ENCODE measurements around the gene HNRNPUL1.

DNA sequence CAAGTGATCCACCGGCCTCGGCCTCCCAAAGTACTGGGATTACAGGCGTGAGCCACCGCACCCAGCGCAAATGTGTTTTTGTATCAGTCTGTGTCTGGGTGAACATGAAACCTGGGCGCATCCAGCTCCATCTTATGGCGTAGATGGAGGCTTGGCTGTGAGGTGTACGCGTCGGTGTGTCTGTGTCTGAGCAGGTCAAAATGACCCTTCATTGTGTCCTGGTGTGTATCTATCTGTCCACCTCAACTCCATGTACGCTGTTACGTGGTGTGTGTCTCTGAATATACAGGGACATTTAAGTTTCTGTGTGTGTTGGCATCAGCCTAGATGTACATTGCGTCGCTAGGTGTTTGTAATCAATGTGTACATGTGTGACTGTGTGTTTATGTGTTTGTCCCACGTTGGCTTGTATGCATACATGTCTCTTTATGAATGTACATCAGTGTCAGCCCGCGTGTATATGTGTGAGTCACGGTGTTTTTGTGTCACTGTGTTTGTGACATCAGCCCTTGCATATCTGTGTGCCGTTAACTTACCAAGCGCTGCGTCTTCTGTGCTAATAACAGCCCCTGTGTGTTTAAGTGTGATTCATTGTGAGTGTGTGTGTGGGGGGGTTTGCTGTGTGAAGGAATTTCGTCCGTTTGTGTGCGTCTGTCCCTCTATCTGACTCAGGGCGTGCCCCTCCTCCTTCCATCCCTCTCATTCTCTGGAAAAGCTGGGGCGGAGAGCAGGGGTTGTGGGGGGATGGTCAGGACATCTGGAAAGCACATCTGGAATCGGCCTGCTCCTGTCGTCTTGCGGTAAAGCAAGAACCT lies 38.7 kb upstream of the HNRNPUL1 start:
- TF ChIP-seq, protein P1, sequence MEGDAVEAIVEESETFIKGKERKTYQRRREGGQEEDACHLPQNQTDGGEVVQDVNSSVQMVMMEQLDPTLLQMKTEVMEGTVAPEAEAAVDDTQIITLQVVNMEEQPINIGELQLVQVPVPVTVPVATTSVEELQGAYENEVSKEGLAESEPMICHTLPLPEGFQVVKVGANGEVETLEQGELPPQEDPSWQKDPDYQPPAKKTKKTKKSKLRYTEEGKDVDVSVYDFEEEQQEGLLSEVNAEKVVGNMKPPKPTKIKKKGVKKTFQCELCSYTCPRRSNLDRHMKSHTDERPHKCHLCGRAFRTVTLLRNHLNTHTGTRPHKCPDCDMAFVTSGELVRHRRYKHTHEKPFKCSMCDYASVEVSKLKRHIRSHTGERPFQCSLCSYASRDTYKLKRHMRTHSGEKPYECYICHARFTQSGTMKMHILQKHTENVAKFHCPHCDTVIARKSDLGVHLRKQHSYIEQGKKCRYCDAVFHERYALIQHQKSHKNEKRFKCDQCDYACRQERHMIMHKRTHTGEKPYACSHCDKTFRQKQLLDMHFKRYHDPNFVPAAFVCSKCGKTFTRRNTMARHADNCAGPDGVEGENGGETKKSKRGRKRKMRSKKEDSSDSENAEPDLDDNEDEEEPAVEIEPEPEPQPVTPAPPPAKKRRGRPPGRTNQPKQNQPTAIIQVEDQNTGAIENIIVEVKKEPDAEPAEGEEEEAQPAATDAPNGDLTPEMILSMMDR (IDR thresholded peaks at IDR 0.05) = no peak
- TF ChIP-seq POLR2A (IDR thresholded peaks at IDR 0.05) = no peak
